ENCODE results near the gene PSD2.

Gene PSD2

GRCh38 chr5:139870677-139871076, 75.1 kb downstream of the PSD2 start:
- no peak for TF ChIP-seq CTCF (IDR thresholded peaks at IDR 0.05; ENCODE audit: extremely low read depth, insufficient read depth, missing control alignments)
- no peak for DNase-seq (ENCODE audit: low spot score)
- in situ Hi-C loops (cut with MboI; ENCODE audit: low pct_unique_long_range_greater_than_20kb, low sequenced_read_pairs, unreplicated experiment): no loop called here

- DNase-seq (ENCODE audit: low spot score): no peak
- no peak for TF ChIP-seq CTCF (IDR thresholded peaks at IDR 0.05; ENCODE audit: extremely low read depth, insufficient read depth, missing control alignments)
- in situ Hi-C loops (cut with MboI; ENCODE audit: low pct_unique_long_range_greater_than_20kb, low sequenced_read_pairs, unreplicated experiment): no loop called here
These were observed 76.0 kb downstream of the PSD2 start for GRCh38 chr5:139871614-139872013.

- no peak for TF ChIP-seq CTCF (IDR thresholded peaks at IDR 0.05; ENCODE audit: extremely low read depth, insufficient read depth, missing control alignments)
- DNase-seq (ENCODE audit: low spot score): no peak
- in situ Hi-C loops (cut with MboI; ENCODE audit: low pct_unique_long_range_greater_than_20kb, low sequenced_read_pairs, unreplicated experiment): no loop called here
These were observed 76.6 kb downstream of the PSD2 start for GRCh38 chr5:139872052-139872766.

- in situ Hi-C loops (cut with MboI; ENCODE audit: low pct_unique_long_range_greater_than_20kb, low sequenced_read_pairs, unreplicated experiment): no loop called here
- DNase-seq (ENCODE audit: low spot score): no peak
- no peak for TF ChIP-seq CTCF (IDR thresholded peaks at IDR 0.05; ENCODE audit: extremely low read depth, insufficient read depth, missing control alignments)
These were observed 77.5 kb downstream of the PSD2 start for GRCh38 chr5:139872851-139873794.

- DNase-seq (ENCODE audit: low spot score): no peak
- no peak for TF ChIP-seq CTCF (IDR thresholded peaks at IDR 0.05; ENCODE audit: extremely low read depth, insufficient read depth, missing control alignments)
- in situ Hi-C loops (cut with MboI; ENCODE audit: low pct_unique_long_range_greater_than_20kb, low sequenced_read_pairs, unreplicated experiment): no loop called here
These were observed 80.3 kb downstream of the PSD2 start for GRCh38 chr5:139875957-139876356.

- in situ Hi-C loops (cut with MboI; ENCODE audit: low pct_unique_long_range_greater_than_20kb, low sequenced_read_pairs, unreplicated experiment): no loop called here
- no peak for DNase-seq (ENCODE audit: low spot score)
- no peak for TF ChIP-seq CTCF (IDR thresholded peaks at IDR 0.05; ENCODE audit: extremely low read depth, insufficient read depth, missing control alignments)
These were observed 81.6 kb downstream of the PSD2 start for GRCh38 chr5:139877129-139877597.
